ENCODE measurements around the gene ASAP2. TPM values are rescaled to one million over a fixed set of nuclear protein-coding genes. Genes with fewer than 3 reads are reported as not detected.

Gene ASAP2
- total RNA-seq, 1 experiment from 2014 or later, result 12.6 TPM

DNA sequence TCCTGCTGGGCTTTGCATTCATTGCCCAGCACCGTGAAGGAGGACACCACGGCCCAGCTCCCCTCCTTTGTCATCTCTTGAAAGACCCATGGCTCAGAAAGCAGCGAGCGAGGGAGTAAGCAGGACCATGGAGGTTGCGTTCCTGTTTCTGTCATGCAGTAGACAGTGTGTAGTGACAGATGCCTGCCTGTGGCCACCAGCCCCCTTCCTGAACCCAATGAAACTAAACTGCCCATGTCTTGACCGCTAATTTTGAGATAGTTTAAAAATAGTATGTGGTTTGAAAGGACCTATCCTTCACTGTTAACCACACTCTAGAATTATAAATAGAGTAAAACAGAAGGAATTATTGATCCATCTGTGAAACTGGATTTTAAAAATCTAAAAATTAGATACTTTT lies 88.2 kb downstream of the ASAP2 start:
- Histone ChIP-seq H3K9ac (ENCODE audit: extremely low read depth, insufficient read length, low read length) (no peak overlapping the region), H3K9me3 (ENCODE audit: control insufficient read depth, low read depth, low read length) (no peaks in the 10 kb centered on the region), H3K18ac (ENCODE audit: insufficient read length, low read depth, low read length) (no peak overlapping the region), H3K4ac (ENCODE audit: low read depth, low read length) (no peak overlapping the region), H3K56ac (ENCODE audit: insufficient read length, low read depth, low read length) (no peak overlapping the region), H2AFZ (ENCODE audit: low read length) (no peak overlapping the region), H3K79me1 (ENCODE audit: insufficient read depth, low read depth, low read length, poor library complexity, severe bottlenecking) (no peaks in the 10 kb centered on the region), H2BK12ac (ENCODE audit: insufficient read length, low read depth, low read length) (no peak overlapping the region), H2BK5ac (ENCODE audit: insufficient read length, low read length) (no peak overlapping the region), H3T11ph (ENCODE audit: low read length) (no peak overlapping the region), H3K23me2 (ENCODE audit: insufficient read length, low read depth, low read length, poor library complexity, severe bottlenecking) (no peaks in the 10 kb centered on the region), H3K4me2 (ENCODE audit: insufficient read depth, insufficient read length, low read length) (no peak overlapping the region), H2BK15ac (ENCODE audit: low read depth, low read length) (no peak overlapping the region), H4K8ac (replicated peaks; ENCODE audit: insufficient read length, low read depth, low read length) (no peak overlapping the region), H3K27ac (ENCODE audit: insufficient read length, low read depth, low read length) (no peak overlapping the region), H3K14ac (ENCODE audit: insufficient read depth, low read length) (no peak overlapping the region; the same call in 1 of the 2 replicates), H2AK5ac (ENCODE audit: insufficient read length, low read length) (no peak overlapping the region), H2BK20ac (ENCODE audit: low read depth, low read length, poor library complexity, severe bottlenecking) (no peak overlapping the region), H4K20me1 (ENCODE audit: control insufficient read depth, insufficient read depth, insufficient read length) (no peaks in the 10 kb centered on the region), H4K5ac (ENCODE audit: insufficient read length, low read depth, low read length) (no peak overlapping the region), H3K23ac (ENCODE audit: insufficient read length, low read depth, low read length) (no peak overlapping the region), H2BK120ac (ENCODE audit: low read depth, low read length, poor library complexity, severe bottlenecking) (no peak overlapping the region), H3K79me2 (ENCODE audit: insufficient read depth, low read length) (no peaks in the 10 kb centered on the region), H3K4me1 (ENCODE audit: insufficient read depth, low read length) (peaks cover 4% of the 10 kb centered on the region; the same call in 1 of the 2 replicates), H4K91ac (ENCODE audit: insufficient read length, low read depth, low read length) (no peak overlapping the region), H3K27me3 (ENCODE audit: insufficient read depth, low read length) (no peaks in the 10 kb centered on the region)
- no CpG with 5 or more reads among the region's 6 CpGs for WGBS (ENCODE audit: extremely low coverage, insufficient read length, low lambda C conversion rate)
- Mint-ChIP-seq H3K4me3 (no peak overlapping the region), H3K27me3 (ENCODE audit: low read depth) (no peaks in the 10 kb centered on the region), H3K9me3 (no peaks in the 10 kb centered on the region), H3K36me3 (ENCODE audit: insufficient read depth in 1 of 3, low read depth in 3 of 3) (peaks cover 0 to 17% (median 0%) of the 10 kb centered on the region in 3 experiments; a peak in 5 of 7 replicates), H3K27ac (no peak overlapping the region), H3K4me1 (peaks cover 19 to 25% of the 10 kb centered on the region in 2 experiments)
- TF ChIP-seq, protein P1, sequence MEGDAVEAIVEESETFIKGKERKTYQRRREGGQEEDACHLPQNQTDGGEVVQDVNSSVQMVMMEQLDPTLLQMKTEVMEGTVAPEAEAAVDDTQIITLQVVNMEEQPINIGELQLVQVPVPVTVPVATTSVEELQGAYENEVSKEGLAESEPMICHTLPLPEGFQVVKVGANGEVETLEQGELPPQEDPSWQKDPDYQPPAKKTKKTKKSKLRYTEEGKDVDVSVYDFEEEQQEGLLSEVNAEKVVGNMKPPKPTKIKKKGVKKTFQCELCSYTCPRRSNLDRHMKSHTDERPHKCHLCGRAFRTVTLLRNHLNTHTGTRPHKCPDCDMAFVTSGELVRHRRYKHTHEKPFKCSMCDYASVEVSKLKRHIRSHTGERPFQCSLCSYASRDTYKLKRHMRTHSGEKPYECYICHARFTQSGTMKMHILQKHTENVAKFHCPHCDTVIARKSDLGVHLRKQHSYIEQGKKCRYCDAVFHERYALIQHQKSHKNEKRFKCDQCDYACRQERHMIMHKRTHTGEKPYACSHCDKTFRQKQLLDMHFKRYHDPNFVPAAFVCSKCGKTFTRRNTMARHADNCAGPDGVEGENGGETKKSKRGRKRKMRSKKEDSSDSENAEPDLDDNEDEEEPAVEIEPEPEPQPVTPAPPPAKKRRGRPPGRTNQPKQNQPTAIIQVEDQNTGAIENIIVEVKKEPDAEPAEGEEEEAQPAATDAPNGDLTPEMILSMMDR (conservative IDR thresholded peaks at IDR 0.05), result no peak
- no peak for DNase-seq

All from H9 (cell line).